ENCODE measurements around the gene NR2F1-AS1.

The NR2F1-AS1 gene

DNA sequence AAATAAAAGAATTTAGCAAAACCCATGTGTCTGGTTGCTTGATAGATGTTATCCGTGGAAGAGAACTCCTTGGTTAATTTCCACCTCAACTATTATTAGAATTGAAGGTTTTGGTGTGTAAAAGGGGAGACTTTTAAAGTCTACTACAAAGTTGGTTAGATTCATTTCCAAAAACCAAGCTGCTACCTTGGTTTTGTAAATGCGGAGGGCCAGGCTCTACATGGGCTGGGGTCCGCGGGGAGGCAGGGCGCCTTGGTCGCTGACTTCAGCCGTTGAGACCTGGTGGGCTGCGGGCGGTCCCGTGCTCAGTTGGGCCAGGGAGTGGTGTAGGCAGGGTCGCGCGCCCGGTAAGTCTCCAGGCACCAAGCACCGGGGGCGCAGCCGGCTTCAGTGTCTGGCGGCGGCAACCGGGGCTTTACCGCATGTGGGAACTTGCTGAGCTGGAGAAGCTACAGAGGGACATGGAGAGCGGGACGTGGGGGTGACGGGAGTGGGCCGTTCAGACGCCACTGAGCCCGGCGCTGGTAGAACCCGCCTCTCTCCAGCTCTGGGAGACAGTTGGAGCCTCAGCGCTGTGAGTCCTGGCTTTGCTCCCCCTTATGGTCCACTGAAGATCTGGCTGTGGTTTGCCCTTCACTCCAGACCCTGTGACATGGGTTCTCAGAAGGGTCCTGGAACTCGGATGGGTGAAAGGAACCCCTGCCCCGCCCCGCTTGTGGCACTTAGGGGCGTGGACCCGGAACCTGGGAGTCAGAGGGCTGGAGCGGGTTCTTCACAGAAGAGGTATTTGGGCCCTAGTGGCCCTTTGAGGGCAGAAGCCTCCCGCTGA is 13.8 kb upstream of the NR2F1-AS1 start:
- no peak overlapping the region for H3K27ac ChIP-seq (ENCODE audit: low read length)
- H3K4me1 ChIP-seq (ENCODE audit: low read length): no peaks in the 10 kb centered on the region
- H3F3A ChIP-seq (ENCODE audit: insufficient read depth, low read length): no peaks in the 10 kb centered on the region
- no peak overlapping the region for H3K4me2 ChIP-seq (ENCODE audit: low read depth, low read length)
- no peak for TF ChIP-seq EZH2 (optimal IDR thresholded peaks at IDR 0.05; ENCODE audit: low read depth, low read length)
- TF ChIP-seq, protein P1, sequence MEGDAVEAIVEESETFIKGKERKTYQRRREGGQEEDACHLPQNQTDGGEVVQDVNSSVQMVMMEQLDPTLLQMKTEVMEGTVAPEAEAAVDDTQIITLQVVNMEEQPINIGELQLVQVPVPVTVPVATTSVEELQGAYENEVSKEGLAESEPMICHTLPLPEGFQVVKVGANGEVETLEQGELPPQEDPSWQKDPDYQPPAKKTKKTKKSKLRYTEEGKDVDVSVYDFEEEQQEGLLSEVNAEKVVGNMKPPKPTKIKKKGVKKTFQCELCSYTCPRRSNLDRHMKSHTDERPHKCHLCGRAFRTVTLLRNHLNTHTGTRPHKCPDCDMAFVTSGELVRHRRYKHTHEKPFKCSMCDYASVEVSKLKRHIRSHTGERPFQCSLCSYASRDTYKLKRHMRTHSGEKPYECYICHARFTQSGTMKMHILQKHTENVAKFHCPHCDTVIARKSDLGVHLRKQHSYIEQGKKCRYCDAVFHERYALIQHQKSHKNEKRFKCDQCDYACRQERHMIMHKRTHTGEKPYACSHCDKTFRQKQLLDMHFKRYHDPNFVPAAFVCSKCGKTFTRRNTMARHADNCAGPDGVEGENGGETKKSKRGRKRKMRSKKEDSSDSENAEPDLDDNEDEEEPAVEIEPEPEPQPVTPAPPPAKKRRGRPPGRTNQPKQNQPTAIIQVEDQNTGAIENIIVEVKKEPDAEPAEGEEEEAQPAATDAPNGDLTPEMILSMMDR (IDR thresholded peaks at IDR 0.05; ENCODE audit: low read length): no peak
- TF ChIP-seq EZH2phosphoT487 (IDR thresholded peaks at IDR 0.05; ENCODE audit: low read length): no peak
- H3K9me2 ChIP-seq (replicated peaks; ENCODE audit: insufficient read depth, low read length): no peaks in the 10 kb centered on the region
- no peaks in the 10 kb centered on the region for H4K20me1 ChIP-seq (ENCODE audit: insufficient read depth, low read length)
- H2AFZ ChIP-seq (ENCODE audit: low read length): no peak overlapping the region
- DNase-seq: no peak
- H3K9me3 ChIP-seq (replicated peaks; ENCODE audit: insufficient read depth, low read length): no peaks in the 10 kb centered on the region
- H3K36me3 ChIP-seq (replicated peaks; ENCODE audit: insufficient read depth, low read length): no peaks in the 10 kb centered on the region
- H3K9ac ChIP-seq (ENCODE audit: low read length): no peak overlapping the region
- no peaks in the 10 kb centered on the region for H3K27me3 ChIP-seq (replicated peaks; ENCODE audit: insufficient read depth, low read length)
- H3K4me3 ChIP-seq (ENCODE audit: low read length): no peak overlapping the region
- H3K79me2 ChIP-seq (ENCODE audit: low read length): no peaks in the 10 kb centered on the region

DNA sequence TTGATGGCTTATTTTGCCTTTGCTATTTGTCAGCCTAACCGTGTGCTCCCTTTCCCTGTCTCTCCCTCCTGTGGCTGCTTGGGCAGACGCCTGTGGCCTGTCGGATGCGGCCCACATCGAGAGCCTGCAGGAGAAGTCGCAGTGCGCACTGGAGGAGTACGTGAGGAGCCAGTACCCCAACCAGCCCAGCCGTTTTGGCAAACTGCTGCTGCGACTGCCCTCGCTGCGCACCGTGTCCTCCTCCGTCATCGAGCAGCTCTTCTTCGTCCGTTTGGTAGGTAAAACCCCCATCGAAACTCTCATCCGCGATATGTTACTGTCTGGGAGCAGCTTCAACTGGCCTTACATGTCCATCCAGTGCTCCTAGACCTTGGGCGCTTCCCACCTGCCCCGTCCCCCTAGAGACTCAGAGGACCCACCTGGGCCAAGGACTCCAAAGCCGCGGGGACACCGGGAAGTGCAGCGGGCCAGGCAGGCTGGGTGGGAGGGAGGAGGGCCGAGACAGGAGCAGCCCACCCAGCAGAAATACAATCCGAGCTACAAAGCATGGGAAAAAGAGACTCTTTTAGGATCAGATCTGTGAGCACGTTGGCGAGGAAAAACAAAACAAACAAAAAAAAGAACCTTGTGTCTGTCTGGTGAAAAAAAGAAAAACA is 12.6 kb upstream of the NR2F1-AS1 start:
- Histone ChIP-seq H3K9me3 (replicated peaks; ENCODE audit: insufficient read depth, low read length) (no peaks in the 10 kb centered on the region), H3K4me1 (ENCODE audit: low read length) (no peaks in the 10 kb centered on the region), H3K27me3 (replicated peaks; ENCODE audit: insufficient read depth, low read length) (no peaks in the 10 kb centered on the region), H3K79me2 (ENCODE audit: low read length) (no peaks in the 10 kb centered on the region), H4K20me1 (ENCODE audit: insufficient read depth, low read length) (no peaks in the 10 kb centered on the region), H3F3A (ENCODE audit: insufficient read depth, low read length) (no peaks in the 10 kb centered on the region), H2AFZ (ENCODE audit: low read length) (no peak overlapping the region), H3K27ac (ENCODE audit: low read length) (no peak overlapping the region), H3K36me3 (replicated peaks; ENCODE audit: insufficient read depth, low read length) (no peaks in the 10 kb centered on the region), H3K9ac (ENCODE audit: low read length) (no peak overlapping the region), H3K9me2 (replicated peaks; ENCODE audit: insufficient read depth, low read length) (no peaks in the 10 kb centered on the region), H3K4me2 (ENCODE audit: low read depth, low read length) (no peak overlapping the region), H3K4me3 (ENCODE audit: low read length) (no peak overlapping the region)
- DNase-seq: no peak
- no peak for TF ChIP-seq EZH2 (optimal IDR thresholded peaks at IDR 0.05; ENCODE audit: low read depth, low read length)
- TF ChIP-seq EZH2phosphoT487 (IDR thresholded peaks at IDR 0.05; ENCODE audit: low read length): no peak
- TF ChIP-seq, protein P1 (IDR thresholded peaks at IDR 0.05; ENCODE audit: low read length): no peak

DNA sequence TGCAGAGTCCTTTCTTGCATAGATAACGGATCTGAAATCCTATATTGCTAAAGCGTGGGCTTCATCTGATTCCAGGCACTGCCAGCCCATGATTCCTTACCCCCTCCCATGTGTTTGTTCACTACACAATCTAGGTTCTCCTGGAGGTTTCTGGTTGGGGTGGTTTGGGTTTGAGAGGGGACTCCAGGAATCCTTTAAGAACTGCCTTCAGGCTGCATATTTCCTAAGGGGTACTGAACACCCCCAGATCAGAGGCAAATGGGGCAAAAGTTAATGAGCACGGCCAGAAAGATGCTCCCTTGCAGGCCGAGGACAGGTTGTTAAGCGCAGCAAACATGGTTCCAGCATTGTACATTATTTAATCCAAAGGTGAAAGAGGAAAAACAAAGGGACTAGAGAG is 11.9 kb upstream of the NR2F1-AS1 start:
- Histone ChIP-seq H3K4me2 (ENCODE audit: low read depth, low read length) (no peak overlapping the region), H3K27ac (ENCODE audit: low read length) (no peak overlapping the region), H3K79me2 (ENCODE audit: low read length) (no peaks in the 10 kb centered on the region), H3K4me1 (ENCODE audit: low read length) (no peaks in the 10 kb centered on the region), H3K27me3 (replicated peaks; ENCODE audit: insufficient read depth, low read length) (no peaks in the 10 kb centered on the region), H3K9me3 (replicated peaks; ENCODE audit: insufficient read depth, low read length) (no peaks in the 10 kb centered on the region), H3K9ac (ENCODE audit: low read length) (no peak overlapping the region), H3K4me3 (ENCODE audit: low read length) (no peak overlapping the region), H3K36me3 (replicated peaks; ENCODE audit: insufficient read depth, low read length) (no peaks in the 10 kb centered on the region), H3F3A (ENCODE audit: insufficient read depth, low read length) (no peaks in the 10 kb centered on the region), H3K9me2 (replicated peaks; ENCODE audit: insufficient read depth, low read length) (no peaks in the 10 kb centered on the region), H2AFZ (ENCODE audit: low read length) (no peak overlapping the region), H4K20me1 (ENCODE audit: insufficient read depth, low read length) (no peaks in the 10 kb centered on the region)
- TF ChIP-seq EZH2phosphoT487 (IDR thresholded peaks at IDR 0.05; ENCODE audit: low read length) (no peak), EZH2 (optimal IDR thresholded peaks at IDR 0.05; ENCODE audit: low read depth, low read length) (no peak)
- TF ChIP-seq, protein P1 (IDR thresholded peaks at IDR 0.05; ENCODE audit: low read length): no peak
- no peak for DNase-seq

Measured in MM.1S (cell line).